ENCODE results near the gene PRPF40B.

PRPF40B gene

GRCh38 chr12:49678711-49679110, 55.4 kb downstream of the PRPF40B start:
- H4K20me1 ChIP-seq (ENCODE audit: control insufficient read depth, insufficient read depth, low read depth, low read length) = no peaks in the 10 kb centered on the region; the same call in 1 of the 2 replicates
- no peaks in the 10 kb centered on the region for H3K9me2 ChIP-seq (replicated peaks; ENCODE audit: control insufficient read depth, low read length)
- TF ChIP-seq CTCF (IDR thresholded peaks at IDR 0.05; ENCODE audit: low read depth, low read length, poor library complexity, severe bottlenecking) (no peak), EZH2phosphoT487 (IDR thresholded peaks at IDR 0.05; ENCODE audit: borderline replicate concordance, low read length) (no peak)
- H3K79me2 ChIP-seq (ENCODE audit: control insufficient read depth, low read length) = peaks cover 11% of the 10 kb centered on the region
- H3F3A ChIP-seq (ENCODE audit: control insufficient read depth, insufficient read depth) = no peaks in the 10 kb centered on the region
- no peaks in the 10 kb centered on the region for H3K27me3 ChIP-seq (ENCODE audit: control insufficient read depth, low read length)
- H3K4me1 ChIP-seq (ENCODE audit: control insufficient read depth, low read length) = peaks cover 7% of the 10 kb centered on the region
- no peaks in the 10 kb centered on the region for H3K9me3 ChIP-seq (ENCODE audit: control insufficient read depth, insufficient read depth, low read length)
- H3K27ac ChIP-seq (ENCODE audit: low read depth, low read length) = no peak overlapping the region
- no peaks in the 10 kb centered on the region for H3K36me3 ChIP-seq (ENCODE audit: control insufficient read depth, low read length)
- H3K4me3 ChIP-seq (ENCODE audit: low read length) = no peak overlapping the region
- no peak overlapping the region for H3K4me2 ChIP-seq (ENCODE audit: low read length)

- TF ChIP-seq EZH2phosphoT487 (IDR thresholded peaks at IDR 0.05; ENCODE audit: borderline replicate concordance, low read length) = no peak
- no peak for TF ChIP-seq CTCF (IDR thresholded peaks at IDR 0.05; ENCODE audit: low read depth, low read length, poor library complexity, severe bottlenecking)
- Histone ChIP-seq H3F3A (ENCODE audit: control insufficient read depth, insufficient read depth) (no peaks in the 10 kb centered on the region), H3K27ac (ENCODE audit: low read depth, low read length) (no peak overlapping the region), H3K79me2 (ENCODE audit: control insufficient read depth, low read length) (peaks cover 17% of the 10 kb centered on the region), H3K4me3 (ENCODE audit: low read length) (no peak overlapping the region), H3K9me3 (ENCODE audit: control insufficient read depth, insufficient read depth, low read length) (no peaks in the 10 kb centered on the region), H4K20me1 (ENCODE audit: control insufficient read depth, insufficient read depth, low read depth, low read length) (peaks cover 2% of the 10 kb centered on the region; the same call in 1 of the 2 replicates), H3K4me2 (ENCODE audit: low read length) (no peak overlapping the region), H3K27me3 (ENCODE audit: control insufficient read depth, low read length) (no peaks in the 10 kb centered on the region), H3K9me2 (replicated peaks; ENCODE audit: control insufficient read depth, low read length) (no peaks in the 10 kb centered on the region), H3K4me1 (ENCODE audit: control insufficient read depth, low read length) (peaks cover 5% of the 10 kb centered on the region; the same call in 1 of the 2 replicates), H3K36me3 (ENCODE audit: control insufficient read depth, low read length) (no peaks in the 10 kb centered on the region)
Observed at GRCh38 chr12:49680075-49680474, 56.7 kb downstream of the PRPF40B start.

GRCh38 chr12:49683599-49684309, 60.4 kb downstream of the PRPF40B start:
- Histone ChIP-seq H3K79me2 (ENCODE audit: control insufficient read depth, low read length) (peaks cover 22% of the 10 kb centered on the region), H3K4me3 (ENCODE audit: low read length) (no peak overlapping the region), H3K27me3 (ENCODE audit: control insufficient read depth, low read length) (no peaks in the 10 kb centered on the region), H3K9me2 (replicated peaks; ENCODE audit: control insufficient read depth, low read length) (no peaks in the 10 kb centered on the region), H3F3A (ENCODE audit: control insufficient read depth, insufficient read depth) (no peaks in the 10 kb centered on the region), H4K20me1 (ENCODE audit: control insufficient read depth, insufficient read depth, low read depth, low read length) (peaks cover 2% of the 10 kb centered on the region; the same call in 1 of the 2 replicates), H3K4me1 (ENCODE audit: control insufficient read depth, low read length) (peaks cover 5% of the 10 kb centered on the region; the same call in 1 of the 2 replicates), H3K9me3 (ENCODE audit: control insufficient read depth, insufficient read depth, low read length) (no peaks in the 10 kb centered on the region), H3K27ac (ENCODE audit: low read depth, low read length) (no peak overlapping the region), H3K4me2 (ENCODE audit: low read length) (no peak overlapping the region), H3K36me3 (ENCODE audit: control insufficient read depth, low read length) (no peaks in the 10 kb centered on the region)
- TF ChIP-seq EZH2phosphoT487 (IDR thresholded peaks at IDR 0.05; ENCODE audit: borderline replicate concordance, low read length) (no peak), CTCF (IDR thresholded peaks at IDR 0.05; ENCODE audit: low read depth, low read length, poor library complexity, severe bottlenecking) (no peak)
